HepG2 (cell line): ENCODE measurements around the gene MAS1L. TPM values are rescaled to one million over a fixed set of nuclear protein-coding genes. Genes with fewer than 3 reads are reported as not detected.

ENCODE experiments used
- ATAC-seq: fragments of 200-7000 bp; cut with Tn5 transposase; 3 replicates; pipeline ENCODE4 v1.9.1; 2020; ENCODE audit warnings: mild to moderate bottlenecking, moderate library complexity
- BruUV-seq: library from RNA; stranded (reverse); fragments of 400-500 nt; replicated peaks from 2 replicates; lab custom pipeline; 2021; lab: Mats Ljungman, UMichigan
- CTCF ChIA-PET: fragments of 300-600 bp; formaldehyde crosslinking; extraction: SDS; loops from one replicate; lab custom pipeline; 2021; ENCODE audit warnings: low total read pairs, inconsistent platforms, low intra/inter-chr PET ratio; lab: Yijun Ruan, JAX
- POLR2A ChIA-PET: fragments of 350-600 bp; sonication (Branson Sonifier 250); formaldehyde crosslinking; loops from one replicate; lab custom pipeline; 2020; ENCODE audit warnings: antibody characterized with exemption, inconsistent platforms; lab: Yijun Ruan, JAX
- DNase-seq: peaks from one replicate; pipeline ENCODE4 v3.0.0-alpha.2; 2015; ENCODE audit warnings: low spot score
- FAIRE-seq: peaks from 3 replicates; lab custom pipeline; 2011; peaks lifted over from hg19 to GRCh38; lab: Jason Lieb, UNC
- H2AFZ ChIP-seq: one replicate; pipeline ENCODE4 v1.6.1; 2011; ENCODE audit warnings: low read length, inconsistent platforms
- H3K27ac ChIP-seq: fragments of 300-600 bp; 3 replicates; pipeline ENCODE4 v1.8.0; 2011; ENCODE audit warnings: mixed run types, mild to moderate bottlenecking, mixed read lengths, low read length, inconsistent platforms; ENCODE audit not compliant: insufficient read depth; ENCODE audit errors: extremely low read length
- H3K27me3 ChIP-seq, 2 experiments: fragments of 200-600 bp in 1 of 2; 2 replicates in 1 of 2; 3 replicates in 1 of 2; pipeline versions ENCODE4 v1.6.0 to v1.8.0; 2011; ENCODE audit warnings: low read length in 2 of 2, mild to moderate bottlenecking in 2 of 2, moderate library complexity in 2 of 2, inconsistent platforms in 1 of 2; ENCODE audit not compliant: insufficient read depth in 2 of 2, control insufficient read depth in 1 of 2
- H3K36me3 ChIP-seq, 2 experiments: fragments of 200-600 bp in 1 of 2; replicated peaks in 1 of 2; 2 replicates in 1 of 2; 3 replicates in 1 of 2; pipeline versions ENCODE4 v1.5.1 to v1.8.0; 2011; ENCODE audit warnings: low read length in 2 of 2, inconsistent platforms in 1 of 2; ENCODE audit not compliant: insufficient read depth in 2 of 2, control insufficient read depth in 1 of 2
- H3K4me1 ChIP-seq: 2 replicates; pipeline ENCODE4 v1.5.1; 2012; ENCODE audit warnings: low read length, inconsistent platforms; ENCODE audit not compliant: insufficient read depth
- H3K4me2 ChIP-seq: 2 replicates; pipeline ENCODE4 v1.6.0; 2011; ENCODE audit warnings: low read depth, low read length, inconsistent platforms
- H3K4me3 ChIP-seq, 3 experiments: fragments of 200-600 bp in 1 of 3; sonication (generic), shearing (Covaris generic) in 1 of 3; replicated peaks in 1 of 3; 2 replicates each; pipeline ENCODE4 v1.5.1; 2011 to 2016; ENCODE audit warnings: low read length in 3 of 3, inconsistent platforms in 2 of 3, low read depth in 2 of 3, mild to moderate bottlenecking in 2 of 3, control low read depth in 1 of 3, mixed read lengths in 1 of 3; ENCODE audit not compliant: insufficient read depth in 1 of 3
- H3K79me2 ChIP-seq: one replicate; pipeline ENCODE4 v1.6.1; 2011; ENCODE audit warnings: low read length, inconsistent platforms; ENCODE audit not compliant: insufficient read depth
- H3K9ac ChIP-seq: 2 replicates; pipeline ENCODE4 v1.6.0; 2011; ENCODE audit warnings: mild to moderate bottlenecking, low read depth, low read length, inconsistent platforms; ENCODE audit not compliant: insufficient read depth
- H3K9me3 ChIP-seq: 2 replicates; pipeline ENCODE4 v1.5.1; 2012; ENCODE audit warnings: mild to moderate bottlenecking, low read length
- H4K20me1 ChIP-seq: 2 replicates; pipeline ENCODE4 v1.6.0; 2011; ENCODE audit warnings: inconsistent platforms, mild to moderate bottlenecking, low read length, moderate library complexity; ENCODE audit not compliant: insufficient read depth
- CEBPB ChIP-seq: IDR thresholded peaks from 2 replicates; pipeline ENCODE4 v1.6.1; 2011; ENCODE audit warnings: low read depth, low read length, improper control_type of control experiment, borderline replicate concordance
- CHD4 ChIP-seq: fragments of 200-600 bp; sonication (generic); IDR thresholded peaks from 2 replicates; pipeline ENCODE4 v1.7.0; 2017; ENCODE audit warnings: mild to moderate bottlenecking, low read length, borderline replicate concordance
- CTCF ChIP-seq: sonication (generic); formaldehyde crosslinking; IDR thresholded peaks from 2 replicates; pipeline ENCODE4 v1.5.0; 2020; ENCODE audit warnings: mild to moderate bottlenecking, missing genetic modification reagents, moderate library complexity
- ISX ChIP-seq: sonication (generic); formaldehyde crosslinking; conservative IDR thresholded peaks from 2 replicates; pipeline ENCODE4 v1.5.0; 2020; ENCODE audit warnings: missing genetic modification reagents
- MXI1 ChIP-seq: IDR thresholded peaks from 3 replicates; pipeline ENCODE4 v1.6.1; 2012; ENCODE audit warnings: low read depth, low read length, inconsistent platforms, borderline replicate concordance
- MZF1 ChIP-seq: sonication (generic); formaldehyde crosslinking; IDR thresholded peaks from 2 replicates; pipeline ENCODE4 v1.8.1; 2023; ENCODE audit warnings: mild to moderate bottlenecking, missing genetic modification reagents, borderline replicate concordance
- TCF12 ChIP-seq, 2 experiments: fragments of 450-650 bp in 1 of 2; sonication (generic) in 1 of 2; formaldehyde crosslinking in 1 of 2; IDR thresholded peaks; 2 replicates each; pipeline versions ENCODE4 v1.6.1 to v1.8.0; 2017 to 2022; ENCODE audit warnings: antibody characterized with exemption in 1 of 2, mild to moderate bottlenecking in 1 of 2, missing genetic modification reagents in 1 of 2, moderate library complexity in 1 of 2
- ZNF589 ChIP-seq: sonication (generic); formaldehyde crosslinking; conservative IDR thresholded peaks from 2 replicates; pipeline ENCODE4 v1.8.0; 2022; ENCODE audit warnings: mild to moderate bottlenecking, moderate library complexity, missing genetic modification reagents
- WGBS: methylation state at CpG from one replicate; pipeline ENCODE4 v1.1.6; 2017; ENCODE audit warnings: low lambda C conversion rate; 5-methylcytosine and 5-hydroxymethylcytosine counted together
- in situ Hi-C: cut with HindIII; loops from 2 replicates; pipeline ENCODE4 v1.10.0; 2017; ENCODE audit warnings: low pct_unique_long_range_greater_than_20kb; ENCODE audit not compliant: extremely low pct_ligation_motif_present
- intact Hi-C: fragments of 100-400 bp; cut with micrococcal nuclease; formaldehyde crosslinking; loops from one replicate; pipeline ENCODE4 v1.10.0; 2022; ENCODE audit not compliant: unreplicated experiment
- polyA plus RNA-seq, 8 experiments: library from polyadenylated mRNA; depleted of rRNA in 3 of 8; stranded (reverse) in 7 of 8; unstranded in 1 of 8; fragments of >200 nt; fragmentation: Illumina TruSeq in 4 of 8; extraction: Trizol in 4 of 8; gene quantifications; 2 replicates each; pipeline versions ENCODE4 v1.2.1 to v1.2.3, GENCODE V29; 2011 to 2016; ENCODE audit warnings: low read depth in 4 of 8, missing spikeins in 1 of 8, mixed read lengths in 1 of 8; ENCODE audit not compliant: insufficient read depth in 1 of 8
- total RNA-seq, 5 experiments: library from RNA; depleted of rRNA; stranded (reverse); fragments of >200 nt; fragmentation: Illumina TruSeq; extraction: Trizol; gene quantifications; 2 replicates each; pipeline ENCODE4 v1.2.3, GENCODE V29; 2016; ENCODE audit warnings: low read depth in 1 of 5

MAS1L gene
- total and polyA plus RNA-seq, 2 of the 13 experiments (the other 11 are each of a cell fraction or from before 2014, with no cell fraction given): not detected

DNA sequence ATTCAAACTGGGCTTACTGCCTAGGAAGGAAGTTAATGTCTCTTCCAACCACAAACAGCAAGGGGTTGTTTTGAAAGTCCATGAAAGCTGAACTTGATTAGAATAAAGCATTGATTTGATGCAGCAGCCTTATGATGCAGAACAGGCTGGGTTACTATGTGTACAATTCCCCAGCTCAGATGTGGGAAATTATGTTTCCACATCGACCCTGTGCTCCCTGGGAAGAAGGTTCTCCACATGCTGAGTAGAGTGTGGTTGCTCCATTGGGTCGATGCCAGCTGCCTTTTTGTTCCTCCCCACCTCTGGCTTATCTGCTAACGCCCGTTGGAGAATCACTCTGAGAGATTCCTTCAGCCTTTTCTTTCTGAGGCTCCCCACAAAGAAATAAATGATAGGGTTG is 1.2 kb downstream of the MAS1L start:
- in situ Hi-C loops: no loop called here
- Histone ChIP-seq H3K9ac (no peak overlapping the region), H3K79me2 (no peaks in the 10 kb centered on the region), H3K4me3 (no peak overlapping the region), H2AFZ (no peak overlapping the region), H4K20me1 (no peaks in the 10 kb centered on the region), H3K27me3 (no peaks in the 10 kb centered on the region), H3K27ac (no peak overlapping the region), H3K36me3 (no peaks in the 10 kb centered on the region), H3K4me1 (no peaks in the 10 kb centered on the region), H3K4me2 (no peak overlapping the region), H3K9me3 (no peaks in the 10 kb centered on the region)
- CTCF ChIA-PET: no interaction called here
- intact Hi-C loops: no loop called here
- ATAC-seq (no peak), FAIRE-seq (no peak), DNase-seq (no peak)
- WGBS: 2% methylated on average over 4 of the region's 4 CpGs
- POLR2A ChIA-PET: no interaction called here
- TF ChIP-seq CTCF (no peak), CHD4 (no peak), ISX (no peak), MXI1 (no peak), ZNF589 (CRISPR knock-in tag) (no peak), MZF1 (CRISPR knock-in tag) (no peak)
- BruUV-seq: no TSS peak

GRCh38 chr6:29483735-29484134 is 4.0 kb downstream of the MAS1L start:
- peak; percentile 23 for FAIRE-seq
- Histone ChIP-seq H3K4me2 (no peak overlapping the region), H3K36me3 (no peaks in the 10 kb centered on the region), H3K79me2 (no peaks in the 10 kb centered on the region), H4K20me1 (no peaks in the 10 kb centered on the region), H3K4me3 (no peak overlapping the region), H3K27ac (no peak overlapping the region), H3K27me3 (no peaks in the 10 kb centered on the region), H3K9me3 (no peaks in the 10 kb centered on the region), H3K4me1 (no peaks in the 10 kb centered on the region), H2AFZ (no peak overlapping the region), H3K9ac (no peak overlapping the region)
- no peak for ATAC-seq
- no peak for DNase-seq
- 0% methylated on average over 1 of the region's 1 CpG for WGBS
- intact Hi-C loops (no loop called here), in situ Hi-C loops (no loop called here)
- POLR2A ChIA-PET: no interaction called here
- no peak for TF ChIP-seq TCF12 (IDR thresholded peaks at IDR 0.05)
- TF ChIP-seq TCF12 (CRISPR knock-in tag; IDR thresholded peaks at IDR 0.05): no peak
- TF ChIP-seq CEBPB: peak; percentile 32; the same call in 1 of the 2 replicates
- no TSS peak for BruUV-seq
- CTCF ChIA-PET: no interaction called here
